Right hindlimb (tissue), 1 donor: ENCODE data around the gene DOK6.

Experiments
- DNase-seq: peaks from one replicate; pipeline ENCODE4 v3.0.0-alpha.2; 2018

Gene DOK6

DNA sequence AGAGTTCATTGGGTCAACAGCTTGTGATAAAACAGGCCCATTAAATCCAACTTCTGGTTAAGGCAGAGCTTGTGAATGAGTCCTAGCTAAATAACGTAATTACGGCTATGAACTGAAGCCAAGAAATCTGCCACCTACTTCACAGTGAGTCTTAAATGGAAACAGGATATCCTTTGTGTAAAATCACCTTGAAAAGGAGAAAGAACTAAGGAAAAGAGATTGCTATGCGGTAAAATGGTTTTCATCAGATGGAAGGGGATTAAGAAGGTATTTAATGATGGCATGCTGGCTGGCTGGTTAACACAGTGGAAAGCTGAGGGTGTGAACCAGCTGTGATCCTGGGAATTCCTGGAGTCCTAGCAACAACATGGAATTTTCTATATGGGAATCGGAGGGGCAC, 156.6 kb downstream of the DOK6 start:
- no peak for DNase-seq

DNA sequence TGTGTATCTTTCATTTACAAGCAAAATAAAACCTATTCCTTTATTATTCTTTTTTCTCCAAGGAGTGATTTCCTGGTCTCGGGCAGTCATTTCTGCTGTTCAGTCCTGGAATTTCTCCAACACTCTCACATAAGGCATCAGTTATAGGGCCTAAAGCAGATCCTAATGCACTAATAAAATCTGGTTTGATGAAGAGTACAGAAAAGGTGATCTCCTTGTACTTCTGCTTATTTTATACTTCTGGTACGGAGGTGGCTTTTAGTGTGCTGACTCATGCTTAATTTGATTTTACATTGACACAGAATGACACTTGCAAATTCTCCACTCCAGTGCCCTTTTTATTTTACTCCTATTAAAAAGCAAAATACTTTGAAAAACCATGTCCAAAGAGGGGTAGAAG, 157.4 kb downstream of the DOK6 start:
- no peak for DNase-seq

GRCh38 chr18:69559604-69560003, 158.9 kb downstream of the DOK6 start:
- no peak for DNase-seq

GRCh38 chr18:69564602-69565001, 163.9 kb downstream of the DOK6 start:
- no peak for DNase-seq

GRCh38 chr18:69567813-69568488, 167.3 kb downstream of the DOK6 start:
- DNase-seq, result no peak

DNA sequence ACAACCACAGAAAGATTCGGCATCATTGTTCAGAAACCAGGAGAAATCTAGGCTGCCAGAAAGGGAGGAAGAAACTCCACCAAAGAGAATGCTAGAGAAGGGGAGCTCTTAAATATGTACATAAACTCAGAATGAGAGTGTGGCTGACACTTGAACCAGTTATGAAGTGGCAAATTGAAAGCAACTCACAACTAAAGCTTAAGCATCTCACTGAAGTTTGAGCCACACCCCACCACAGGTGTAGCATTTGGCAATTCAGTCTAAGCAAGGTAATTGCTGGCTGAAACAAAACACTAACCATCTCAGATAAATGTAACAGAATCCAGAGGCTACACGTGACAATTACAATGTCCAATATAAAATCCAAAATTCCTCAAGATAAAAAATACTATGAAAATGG, 168.4 kb downstream of the DOK6 start:
- no peak for DNase-seq

- no peak for DNase-seq
Measured at GRCh38 chr18:69574401-69574800, 173.7 kb downstream of the DOK6 start.

DNA sequence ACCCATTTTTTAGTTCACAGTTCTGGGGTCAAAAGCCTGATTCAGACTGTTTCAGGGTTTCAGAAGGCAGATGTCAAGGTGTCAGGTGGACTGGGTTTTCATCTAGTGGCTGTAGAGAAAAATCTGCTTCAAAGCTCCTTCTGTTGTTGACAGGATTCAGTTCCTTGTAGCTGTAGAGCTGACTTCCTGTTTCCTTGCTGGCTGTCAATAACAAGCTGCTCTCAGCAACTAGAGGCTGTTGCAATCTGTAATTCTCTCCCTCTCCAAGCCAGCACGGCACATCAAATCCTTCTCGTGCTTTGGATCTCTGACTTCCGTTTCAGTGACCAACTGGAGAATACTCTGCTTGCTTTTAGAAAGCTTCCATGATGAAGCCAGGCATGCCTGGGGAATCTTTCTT, 179.4 kb downstream of the DOK6 start:
- no peak for DNase-seq

DNA sequence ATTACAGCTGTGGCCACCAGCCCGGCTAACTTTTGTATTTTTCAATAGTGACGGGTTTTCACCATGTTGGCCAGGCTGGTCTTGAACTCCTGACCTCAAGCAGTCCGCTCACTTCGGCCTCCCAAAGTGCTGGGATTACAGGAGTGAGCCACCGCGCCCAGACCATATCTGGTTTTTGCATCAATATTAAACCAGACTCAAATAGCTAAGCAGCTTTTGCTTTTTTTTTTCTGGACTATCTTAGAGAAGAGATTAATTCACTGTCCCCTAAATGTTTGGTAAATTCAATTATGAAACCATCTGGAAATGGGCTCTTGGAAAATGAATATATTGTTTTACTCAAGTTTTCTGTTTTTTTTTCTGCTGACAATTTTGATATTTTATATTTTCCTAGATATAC, 183.7 kb downstream of the DOK6 start:
- no peak for DNase-seq

- no peak for DNase-seq
Measured at GRCh38 chr18:69585696-69586095, 185.0 kb downstream of the DOK6 start.

GRCh38 chr18:69586537-69586936, 185.8 kb downstream of the DOK6 start:
- DNase-seq, result no peak

- DNase-seq, result no peak
Measured at GRCh38 chr18:69588301-69588700, 187.6 kb downstream of the DOK6 start.

- no peak for DNase-seq
Measured at GRCh38 chr18:69590150-69590549, 189.5 kb downstream of the DOK6 start.

- no peak for DNase-seq
Measured at GRCh38 chr18:69596345-69596744, 195.7 kb downstream of the DOK6 start.

GRCh38 chr18:69597561-69597960, 196.9 kb downstream of the DOK6 start:
- no peak for DNase-seq

GRCh38 chr18:69599377-69599776, 198.7 kb downstream of the DOK6 start:
- DNase-seq, result no peak

GRCh38 chr18:69612242-69612641, 211.6 kb downstream of the DOK6 start:
- DNase-seq, result no peak

DNA sequence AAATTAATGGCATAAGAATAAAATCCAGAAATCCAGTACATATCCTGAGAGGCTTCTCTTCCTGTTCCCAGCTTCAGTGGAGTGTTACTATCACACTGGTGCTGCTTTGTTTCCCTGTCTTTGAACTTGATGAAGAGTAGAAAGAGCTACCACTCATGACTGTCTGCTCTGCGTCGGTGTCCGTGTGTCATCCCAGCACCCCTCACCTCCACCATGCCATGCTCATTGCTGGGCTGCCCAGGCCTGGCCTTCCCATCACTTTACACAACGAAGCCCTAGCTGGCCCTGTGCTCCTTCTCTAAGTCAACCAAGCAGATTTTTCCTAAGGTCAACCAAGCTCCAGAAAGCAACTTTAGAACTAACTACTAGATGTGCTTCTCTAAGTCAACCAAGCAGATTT, 215.4 kb downstream of the DOK6 start:
- DNase-seq, result no peak

- DNase-seq, result no peak
Measured at GRCh38 chr18:69617408-69617807, 216.7 kb downstream of the DOK6 start.

- DNase-seq, result no peak
Measured at GRCh38 chr18:69617888-69618287, 217.2 kb downstream of the DOK6 start.

DNA sequence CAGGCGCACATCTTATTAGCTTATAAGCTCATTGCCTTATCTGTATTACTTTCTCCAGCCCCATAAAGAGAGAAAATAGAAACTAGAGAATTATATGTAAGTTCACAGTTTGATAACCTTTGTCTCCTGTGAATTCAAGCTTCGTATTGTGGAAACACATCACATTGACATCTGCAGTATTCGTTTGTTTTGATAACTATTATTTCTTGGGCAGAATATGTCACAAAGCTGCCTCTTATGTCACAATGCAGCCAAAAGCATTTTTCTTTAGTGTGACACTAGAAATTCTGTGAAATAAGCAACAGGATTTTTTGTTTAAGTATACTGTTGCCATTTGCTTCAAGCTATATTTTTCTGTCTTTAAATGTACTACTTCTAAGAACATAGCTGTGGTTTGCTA, 221.5 kb downstream of the DOK6 start:
- DNase-seq, result no peak

- DNase-seq, result no peak
Measured at GRCh38 chr18:69622961-69623360, 222.3 kb downstream of the DOK6 start.

- no peak for DNase-seq
Measured at GRCh38 chr18:69626171-69626570, 225.5 kb downstream of the DOK6 start.

DNA sequence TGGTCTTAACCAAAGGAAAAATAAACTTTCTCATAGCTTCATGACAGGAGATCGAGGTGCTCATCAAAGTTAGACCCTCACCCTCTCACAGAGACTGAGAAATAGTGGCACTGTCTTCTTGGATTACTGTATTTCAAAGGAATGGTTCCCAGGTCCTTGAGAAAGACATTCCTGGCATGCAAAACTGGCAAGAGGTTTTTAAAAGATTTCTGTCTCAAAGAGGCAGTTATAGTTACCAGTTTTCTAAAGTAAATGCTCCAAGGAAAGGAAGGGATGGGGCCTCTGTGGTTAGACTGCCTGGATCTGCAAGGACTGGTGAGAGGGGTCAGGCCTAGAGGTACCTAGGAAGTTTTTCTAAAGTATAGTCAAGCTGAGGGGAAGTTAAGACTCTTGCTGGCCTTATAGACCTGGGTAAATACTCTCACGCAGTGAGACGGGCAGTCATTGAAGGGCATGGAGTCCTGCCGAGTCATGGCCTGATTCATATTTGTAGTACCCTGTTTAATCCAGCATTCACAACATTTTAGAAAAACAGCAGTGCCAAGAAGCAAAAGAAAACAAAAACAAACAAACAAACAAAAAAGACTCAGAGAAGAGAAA, 226.1 kb downstream of the DOK6 start:
- no peak for DNase-seq

- DNase-seq, result no peak
Measured at GRCh38 chr18:69628774-69629359, 228.2 kb downstream of the DOK6 start.
